Upper lobe of right lung (tissue), 1 donor: ENCODE results near the gene STYXL2. TPM values are rescaled to one million over a fixed set of nuclear protein-coding genes. Genes with fewer than 3 reads are reported as not detected.

Experiments
- ATAC-seq: fragments of 200-7000 bp; cut with Tn5 transposase; one replicate; pipeline ENCODE4 v1.9.1; 2020; ENCODE audit warnings: mild to moderate bottlenecking, moderate library complexity
- DNase-seq: peaks from one replicate; pipeline ENCODE4 v3.0.0-alpha.2; 2020
- H3K27ac ChIP-seq: fragments of 200-600 bp; one replicate; pipeline ENCODE4 v1.8.0; 2022
- H3K27me3 ChIP-seq: fragments of 200-600 bp; one replicate; pipeline ENCODE4 v1.8.0; 2022; ENCODE audit warnings: mild to moderate bottlenecking
- H3K36me3 ChIP-seq: fragments of 200-600 bp; one replicate; pipeline ENCODE4 v1.8.0; 2022
- H3K4me1 ChIP-seq: fragments of 200-600 bp; one replicate; pipeline ENCODE4 v1.8.0; 2022
- H3K4me3 ChIP-seq: fragments of 200-600 bp; one replicate; pipeline ENCODE4 v1.8.0; 2022; ENCODE audit warnings: mild to moderate bottlenecking
- H3K9me3 ChIP-seq: fragments of 200-600 bp; one replicate; pipeline ENCODE4 v1.8.0; 2022
- CTCF ChIP-seq: fragments of 200-600 bp; IDR thresholded peaks from one replicate; pipeline ENCODE4 v1.8.0; 2022; ENCODE audit warnings: antibody characterized with exemption
- intact Hi-C: fragments of 100-400 bp; cut with DNase I; formaldehyde crosslinking; loops from one replicate; pipeline ENCODE4 v1.11.0; 2022
- total RNA-seq: library from RNA; stranded (reverse); fragmentation: NEBNext Ultra II Directional; extraction: Animal tissue kit (Norgen Biotek cat#: 25700); gene quantifications from one replicate; pipeline ENCODE4 v1.2.1, GENCODE V29; 2021
- donor health status: DM: no; HTN: yes; CAD: no; lungs with severe emphysema.

Gene STYXL2
- total RNA-seq, 1 donor from 2014 or later, result 0.17 TPM

GRCh38 chr1:167127661-167128060, 33.8 kb downstream of the STYXL2 start:
- DNase-seq (no peak), ATAC-seq (no peak)
- Histone ChIP-seq H3K4me1 (no peaks in the 10 kb centered on the region), H3K4me3 (no peak overlapping the region), H3K9me3 (no peaks in the 10 kb centered on the region), H3K27me3 (no peaks in the 10 kb centered on the region), H3K27ac (no peak overlapping the region), H3K36me3 (no peaks in the 10 kb centered on the region)
- no peak for TF ChIP-seq CTCF
- intact Hi-C loops, result no loop called here

- H3K36me3 ChIP-seq, result no peaks in the 10 kb centered on the region
- intact Hi-C loops, result no loop called here
- ATAC-seq (no peak), DNase-seq (no peak)
- no peaks in the 10 kb centered on the region for H3K9me3 ChIP-seq
- H3K4me3 ChIP-seq, result no peak overlapping the region
- H3K27me3 ChIP-seq, result no peaks in the 10 kb centered on the region
- no peaks in the 10 kb centered on the region for H3K4me1 ChIP-seq
- no peak overlapping the region for H3K27ac ChIP-seq
- no peak for TF ChIP-seq CTCF
Measured at GRCh38 chr1:167128261-167129227, 34.7 kb downstream of the STYXL2 start.

- Histone ChIP-seq H3K4me3 (no peak overlapping the region), H3K36me3 (no peaks in the 10 kb centered on the region), H3K4me1 (no peaks in the 10 kb centered on the region), H3K9me3 (no peaks in the 10 kb centered on the region), H3K27ac (no peak overlapping the region), H3K27me3 (no peaks in the 10 kb centered on the region)
- DNase-seq, result no peak
- intact Hi-C loops, result no loop called here
- no peak for ATAC-seq
- TF ChIP-seq CTCF, result no peak
Measured at GRCh38 chr1:167130829-167131510, 37.1 kb downstream of the STYXL2 start.

- Histone ChIP-seq H3K9me3 (no peaks in the 10 kb centered on the region), H3K4me3 (no peak overlapping the region), H3K27me3 (no peaks in the 10 kb centered on the region), H3K36me3 (no peaks in the 10 kb centered on the region), H3K27ac (no peak overlapping the region), H3K4me1 (no peaks in the 10 kb centered on the region)
- no peak for ATAC-seq
- DNase-seq, result no peak
- intact Hi-C loops, result no loop called here
- TF ChIP-seq CTCF, result no peak
Measured at GRCh38 chr1:167132301-167133010, 38.6 kb downstream of the STYXL2 start.

GRCh38 chr1:167135281-167135840, 41.5 kb downstream of the STYXL2 start:
- Histone ChIP-seq H3K9me3 (no peaks in the 10 kb centered on the region), H3K36me3 (no peaks in the 10 kb centered on the region), H3K4me3 (no peak overlapping the region), H3K27me3 (no peaks in the 10 kb centered on the region), H3K27ac (no peak overlapping the region), H3K4me1 (no peaks in the 10 kb centered on the region)
- no peak for TF ChIP-seq CTCF
- no peak for DNase-seq
- ATAC-seq, result no peak
- intact Hi-C loops, result no loop called here
